Measurements from ENCODE around the gene MRPL11. TPM values are rescaled to one million over a fixed set of nuclear protein-coding genes. Genes with fewer than 3 reads are reported as not detected.

MRPL11 gene
- total and polyA plus RNA-seq, 2 donors (not counting 3 experiments of a cell fraction or from before 2014, with no cell fraction given) = 54.9 to 69.1 TPM

DNA sequence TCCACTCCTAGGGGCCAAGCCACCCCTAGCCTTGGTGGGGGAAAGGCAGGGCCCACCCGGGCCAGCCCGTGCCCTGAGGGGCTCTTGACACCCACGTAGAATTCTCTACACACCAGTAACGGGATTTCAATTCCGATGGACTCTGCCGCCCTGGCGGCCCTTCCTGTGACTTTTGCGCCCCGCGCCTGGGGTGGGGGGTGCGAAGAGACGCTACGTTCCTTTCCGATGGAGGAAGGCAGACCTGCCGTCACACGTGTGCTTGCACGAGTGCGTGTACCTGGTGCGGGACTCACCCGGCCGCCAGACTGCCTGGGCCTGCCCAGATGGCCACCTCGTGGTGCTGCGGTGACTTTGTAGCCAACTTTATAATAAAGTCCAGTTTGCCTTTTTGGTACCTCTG lies 12.3 kb downstream of the MRPL11 start:
- Histone ChIP-seq H3K9ac (replicated peaks; ENCODE audit: extremely low read depth, insufficient read depth, low read length) (no peak overlapping the region), H2AFZ (ENCODE audit: low read depth, low read length) (no peak overlapping the region), H3K27me3 (ENCODE audit: control insufficient read depth in 2 of 2, insufficient read depth in 2 of 2, low read length in 2 of 2) (no peaks in the 10 kb centered on the region), H3K27ac (ENCODE audit: insufficient read depth, low read depth, low read length) (no peak overlapping the region), H4K20me1 (replicated peaks; ENCODE audit: control insufficient read depth, extremely low read depth, insufficient read depth, low read length) (no peaks in the 10 kb centered on the region), H3K9me3 (replicated peaks; ENCODE audit: control insufficient read depth, insufficient read depth, low read length) (no peaks in the 10 kb centered on the region), H3K79me2 (ENCODE audit: control insufficient read depth, insufficient read depth, low read length) (no peaks in the 10 kb centered on the region), H3K4me3 (replicated peaks in 1 of 3; ENCODE audit: insufficient read depth in 1 of 3, low read depth in 1 of 3, low read length in 3 of 3) (no peak overlapping the region), H3K4me1 (ENCODE audit: control insufficient read depth, extremely low read depth, insufficient read depth, low read length) (no peaks in the 10 kb centered on the region), H3K36me3 (ENCODE audit: control insufficient read depth in 2 of 2, extremely low read depth in 1 of 2, insufficient read depth in 2 of 2, low read length in 2 of 2) (no peaks in the 10 kb centered on the region), H3K9me1 (replicated peaks; ENCODE audit: control insufficient read depth, extremely low read depth, insufficient read depth, low read length) (no peaks in the 10 kb centered on the region), H3K4me2 (ENCODE audit: insufficient read depth, low read length) (no peak overlapping the region)
- CTCF ChIA-PET = interaction anchor here (1.3 kb wide), 1 partner anchor 8 kb away, joined by 3 read pairs; no protein-coding TSS in a partner anchor
- POLR2A ChIA-PET = no interaction called here
- DNase-seq (ENCODE audit: low read depth, low spot score) (no peak), FAIRE-seq (no peak)
- BruUV-seq (replicated peaks) = no TSS peak
- intact Hi-C loops (cut with micrococcal nuclease) = no loop called here
- no peak for TF ChIP-seq GATA2 (IDR thresholded peaks at IDR 0.05; ENCODE audit: insufficient read depth, insufficient read length, low read depth, low read length)
- TF ChIP-seq FOS (IDR thresholded peaks at IDR 0.05; ENCODE audit: borderline replicate concordance, insufficient read depth, low read length) = no peak
- TF ChIP-seq JUN (IDR thresholded peaks at IDR 0.05; ENCODE audit: borderline replicate concordance, insufficient read depth, insufficient read length, low read depth) = no peak
- TF ChIP-seq POLR2A (IDR thresholded peaks at IDR 0.05; ENCODE audit: low read depth, low read length) = no peak
- TF ChIP-seq EZH2 (IDR thresholded peaks at IDR 0.05; ENCODE audit: borderline replicate concordance, low read depth, low read length, severe bottlenecking) = no peak
- no peak for TF ChIP-seq POLR2AphosphoS5 (IDR thresholded peaks at IDR 0.05; ENCODE audit: insufficient read depth, low read depth, low read length)
- TF ChIP-seq, protein P1, sequence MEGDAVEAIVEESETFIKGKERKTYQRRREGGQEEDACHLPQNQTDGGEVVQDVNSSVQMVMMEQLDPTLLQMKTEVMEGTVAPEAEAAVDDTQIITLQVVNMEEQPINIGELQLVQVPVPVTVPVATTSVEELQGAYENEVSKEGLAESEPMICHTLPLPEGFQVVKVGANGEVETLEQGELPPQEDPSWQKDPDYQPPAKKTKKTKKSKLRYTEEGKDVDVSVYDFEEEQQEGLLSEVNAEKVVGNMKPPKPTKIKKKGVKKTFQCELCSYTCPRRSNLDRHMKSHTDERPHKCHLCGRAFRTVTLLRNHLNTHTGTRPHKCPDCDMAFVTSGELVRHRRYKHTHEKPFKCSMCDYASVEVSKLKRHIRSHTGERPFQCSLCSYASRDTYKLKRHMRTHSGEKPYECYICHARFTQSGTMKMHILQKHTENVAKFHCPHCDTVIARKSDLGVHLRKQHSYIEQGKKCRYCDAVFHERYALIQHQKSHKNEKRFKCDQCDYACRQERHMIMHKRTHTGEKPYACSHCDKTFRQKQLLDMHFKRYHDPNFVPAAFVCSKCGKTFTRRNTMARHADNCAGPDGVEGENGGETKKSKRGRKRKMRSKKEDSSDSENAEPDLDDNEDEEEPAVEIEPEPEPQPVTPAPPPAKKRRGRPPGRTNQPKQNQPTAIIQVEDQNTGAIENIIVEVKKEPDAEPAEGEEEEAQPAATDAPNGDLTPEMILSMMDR (IDR thresholded peaks at IDR 0.05; ENCODE audit: extremely low read depth in 1 of 2, insufficient read depth in 1 of 2, low read depth in 1 of 2, low read length in 2 of 2) = no peak
- TF ChIP-seq MYC (IDR thresholded peaks at IDR 0.05; ENCODE audit: low read depth, low read length) = no peak
- TF ChIP-seq, protein P2, sequence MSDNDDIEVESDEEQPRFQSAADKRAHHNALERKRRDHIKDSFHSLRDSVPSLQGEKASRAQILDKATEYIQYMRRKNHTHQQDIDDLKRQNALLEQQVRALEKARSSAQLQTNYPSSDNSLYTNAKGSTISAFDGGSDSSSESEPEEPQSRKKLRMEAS (IDR thresholded peaks at IDR 0.05; ENCODE audit: insufficient read depth, insufficient read length) = no peak
- dilution Hi-C loops (cut with MboI; ENCODE audit: extremely low pct_ligation_motif_present, low sequenced_read_pairs) = no loop called here
